Karpas-422 (cell line): ENCODE results near the gene VWA5B1. TPM values are rescaled to one million over a fixed set of nuclear protein-coding genes. Genes with fewer than 3 reads are reported as not detected.

ENCODE experiments used
- DNase-seq: peaks from one replicate; pipeline ENCODE4 v3.0.0-alpha.2; 2015
- H2AFZ ChIP-seq: fragments of 200-600 bp; sonication (generic); 2 replicates; pipeline ENCODE4 v1.6.1; 2014; ENCODE audit warnings: antibody characterized with exemption, low read length, mixed read lengths
- H3K27ac ChIP-seq: fragments of 200-600 bp; sonication (generic); 2 replicates; pipeline ENCODE4 v1.5.1; 2014; ENCODE audit warnings: mild to moderate bottlenecking, low read length, moderate library complexity
- H3K27me3 ChIP-seq: fragments of 200-600 bp; sonication (generic); 2 replicates; pipeline ENCODE4 v1.6.1; 2014; ENCODE audit warnings: low read length, mixed read lengths
- H3K36me3 ChIP-seq: fragments of 200-600 bp; sonication (generic); 2 replicates; pipeline ENCODE4 v1.6.1; 2014; ENCODE audit warnings: low read length, mixed read lengths; ENCODE audit not compliant: insufficient read depth
- H3K4me1 ChIP-seq: fragments of 200-600 bp; sonication (generic); 2 replicates; pipeline ENCODE4 v1.6.1; 2014; ENCODE audit warnings: mild to moderate bottlenecking, low read length, mixed read lengths
- H3K4me2 ChIP-seq: fragments of 200-600 bp; sonication (generic); 2 replicates; pipeline ENCODE4 v1.6.1; 2014; ENCODE audit warnings: low read length, low read depth, mild to moderate bottlenecking; ENCODE audit not compliant: poor library complexity, severe bottlenecking
- H3K4me3 ChIP-seq: fragments of 200-600 bp; sonication (generic); 2 replicates; pipeline ENCODE4 v1.5.1; 2014; ENCODE audit warnings: mild to moderate bottlenecking, antibody characterized with exemption, low read length, mixed read lengths
- H3K79me2 ChIP-seq: fragments of 200-600 bp; sonication (generic); 2 replicates; pipeline ENCODE4 v1.6.1; 2014; ENCODE audit warnings: mild to moderate bottlenecking, low read length, mixed read lengths
- H3K9ac ChIP-seq: fragments of 200-600 bp; sonication (generic); 2 replicates; pipeline ENCODE4 v1.6.0; 2014; ENCODE audit warnings: low read length
- H3K9me2 ChIP-seq: fragments of 200-600 bp; sonication (generic), shearing (Covaris generic); replicated peaks from 2 replicates; pipeline ENCODE4 v1.6.0; 2014; ENCODE audit warnings: mild to moderate bottlenecking, low read length, moderate library complexity; ENCODE audit not compliant: insufficient read depth
- H3K9me3 ChIP-seq: fragments of 300-700, 200-600 bp; sonication (generic); 2 replicates; pipeline ENCODE4 v1.6.1; 2014; ENCODE audit warnings: low read length, mixed read lengths
- H4K20me1 ChIP-seq: fragments of 200-600 bp; sonication (generic); 2 replicates; pipeline ENCODE4 v1.6.1; 2014; ENCODE audit warnings: mild to moderate bottlenecking, antibody characterized with exemption, low read length, low read depth; ENCODE audit not compliant: insufficient read depth
- total RNA-seq: library from RNA; depleted of rRNA; stranded (reverse); fragments of >200 nt; shearing (Covaris generic); gene quantifications from 2 replicates; pipeline ENCODE4 v1.2.3, GENCODE V29; 2014; ENCODE audit warnings: low replicate concordance

The VWA5B1 gene
- total RNA-seq, 1 experiment from 2014 or later = not detected

- no peaks in the 10 kb centered on the region for H3K9me2 ChIP-seq
- peak overlapping the region; percentile 83 for H3K27ac ChIP-seq
- no peaks in the 10 kb centered on the region for H3K27me3 ChIP-seq
- DNase-seq = peak; percentile 59
- H3K79me2 ChIP-seq = no peaks in the 10 kb centered on the region
- peak overlapping the region; percentile 70 for H3K4me2 ChIP-seq
- H4K20me1 ChIP-seq = no peaks in the 10 kb centered on the region
- H3K36me3 ChIP-seq = no peaks in the 10 kb centered on the region
- H2AFZ ChIP-seq = no peak overlapping the region
- peaks cover 76% of the 10 kb centered on the region for H3K4me1 ChIP-seq
- peak overlapping the region; percentile 50 for H3K9ac ChIP-seq
- H3K9me3 ChIP-seq = no peaks in the 10 kb centered on the region
- H3K4me3 ChIP-seq = peak overlapping the region; percentile 51; the same call in 1 of the 2 replicates
Measured at GRCh38 chr1:20386323-20387081, 95.8 kb downstream of the VWA5B1 start.

GRCh38 chr1:20389571-20389970 is 98.9 kb downstream of the VWA5B1 start:
- DNase-seq = no peak
- Histone ChIP-seq H3K4me1 (peaks cover 66% of the 10 kb centered on the region), H3K4me2 (peak overlapping the region; percentile 11), H2AFZ (no peak overlapping the region), H3K36me3 (no peaks in the 10 kb centered on the region), H3K9ac (no peak overlapping the region), H3K27me3 (no peaks in the 10 kb centered on the region; the same call in 1 of the 2 replicates), H3K27ac (no peak overlapping the region), H3K9me3 (no peaks in the 10 kb centered on the region), H3K79me2 (no peaks in the 10 kb centered on the region), H4K20me1 (no peaks in the 10 kb centered on the region), H3K4me3 (no peak overlapping the region), H3K9me2 (no peaks in the 10 kb centered on the region)

- Histone ChIP-seq H3K36me3 (no peaks in the 10 kb centered on the region), H3K27me3 (no peaks in the 10 kb centered on the region; the same call in 1 of the 2 replicates), H4K20me1 (no peaks in the 10 kb centered on the region), H3K27ac (no peak overlapping the region), H2AFZ (no peak overlapping the region), H3K9ac (no peak overlapping the region), H3K9me2 (no peaks in the 10 kb centered on the region), H3K4me1 (peaks cover 54% of the 10 kb centered on the region), H3K4me3 (no peak overlapping the region), H3K4me2 (no peak overlapping the region), H3K79me2 (no peaks in the 10 kb centered on the region), H3K9me3 (0 out of 2 replicates have a peak, but pooled peaks cover 8% of the 10 kb centered on the region)
- DNase-seq = no peak
Measured at GRCh38 chr1:20390589-20391331, 100.1 kb downstream of the VWA5B1 start.

- no peaks in the 10 kb centered on the region; the same call in 1 of the 2 replicates for H3K27me3 ChIP-seq
- no peaks in the 10 kb centered on the region for H3K9me2 ChIP-seq
- peaks cover 15% of the 10 kb centered on the region for H3K4me1 ChIP-seq
- no peak overlapping the region for H3K4me2 ChIP-seq
- no peak overlapping the region for H3K4me3 ChIP-seq
- H3K79me2 ChIP-seq = no peaks in the 10 kb centered on the region
- no peaks in the 10 kb centered on the region for H4K20me1 ChIP-seq
- DNase-seq = no peak
- 0 out of 2 replicates have a peak, but pooled peaks cover 8% of the 10 kb centered on the region for H3K9me3 ChIP-seq
- no peak overlapping the region for H2AFZ ChIP-seq
- H3K27ac ChIP-seq = no peak overlapping the region
- no peak overlapping the region for H3K9ac ChIP-seq
- no peaks in the 10 kb centered on the region for H3K36me3 ChIP-seq
Measured at GRCh38 chr1:20395255-20395654, 104.6 kb downstream of the VWA5B1 start.

- Histone ChIP-seq H3K4me1 (peaks cover 18% of the 10 kb centered on the region), H3K9ac (no peak overlapping the region), H3K27me3 (no peaks in the 10 kb centered on the region; the same call in 1 of the 2 replicates)
Measured at GRCh38 chr1:20398744-20399143, 108.1 kb downstream of the VWA5B1 start.

GRCh38 chr1:20399196-20399595 is 108.5 kb downstream of the VWA5B1 start:
- H3K79me2 ChIP-seq = no peaks in the 10 kb centered on the region
- peaks cover 21% of the 10 kb centered on the region for H3K4me1 ChIP-seq
- no peaks in the 10 kb centered on the region for H3K9me2 ChIP-seq
- 0 out of 2 replicates have a peak, but pooled peaks cover 8% of the 10 kb centered on the region for H3K9me3 ChIP-seq
- no peak overlapping the region for H3K9ac ChIP-seq
- H3K27ac ChIP-seq = no peak overlapping the region
- H3K27me3 ChIP-seq = no peaks in the 10 kb centered on the region; the same call in 1 of the 2 replicates
- H4K20me1 ChIP-seq = no peaks in the 10 kb centered on the region
- no peak overlapping the region for H3K4me3 ChIP-seq
- no peak for DNase-seq
- H3K4me2 ChIP-seq = no peak overlapping the region
- no peaks in the 10 kb centered on the region for H3K36me3 ChIP-seq
- H2AFZ ChIP-seq = no peak overlapping the region

More at GRCh38 chr1:20398744-20399143, 108.1 kb downstream of the VWA5B1 start:
- Histone ChIP-seq H3K36me3 (no peaks in the 10 kb centered on the region), H3K4me3 (no peak overlapping the region), H4K20me1 (no peaks in the 10 kb centered on the region), H3K4me2 (no peak overlapping the region), H3K9me2 (no peaks in the 10 kb centered on the region), H3K79me2 (no peaks in the 10 kb centered on the region), H3K9me3 (0 out of 2 replicates have a peak, but pooled peaks cover 8% of the 10 kb centered on the region), H2AFZ (no peak overlapping the region), H3K27ac (no peak overlapping the region)
- no peak for DNase-seq

- H3K36me3 ChIP-seq = no peaks in the 10 kb centered on the region
- H3K9me2 ChIP-seq = no peaks in the 10 kb centered on the region
- no peaks in the 10 kb centered on the region for H3K79me2 ChIP-seq
- no peaks in the 10 kb centered on the region for H3K27me3 ChIP-seq
- H3K4me1 ChIP-seq = peaks cover 26% of the 10 kb centered on the region
- no peaks in the 10 kb centered on the region for H4K20me1 ChIP-seq
- H3K9ac ChIP-seq = no peak overlapping the region
- 0 out of 2 replicates have a peak, but pooled peaks cover 8% of the 10 kb centered on the region for H3K9me3 ChIP-seq
- no peak for DNase-seq
- H3K4me2 ChIP-seq = no peak overlapping the region
- H2AFZ ChIP-seq = no peak overlapping the region
- no peak overlapping the region for H3K27ac ChIP-seq
- no peak overlapping the region for H3K4me3 ChIP-seq
Measured at GRCh38 chr1:20399606-20400180, 109.0 kb downstream of the VWA5B1 start.
